ENCODE measurements around the gene NEAT1. TPM values are rescaled to one million over a fixed set of nuclear protein-coding genes. Genes with fewer than 3 reads are reported as not detected.

The NEAT1 gene
- total and polyA plus RNA-seq, 9 of the 15 experiments (the other 6 are each of a cell fraction or from before 2014, with no cell fraction given): 20.1 to 389 (median 62.8) TPM

GRCh38 chr11:65468874-65469333 is 46.3 kb downstream of the NEAT1 start:
- Histone ChIP-seq H3K4me1 (replicated peaks in 1 of 2; ENCODE audit: control insufficient read depth in 2 of 2, insufficient read depth in 2 of 2, low read length in 2 of 2) (peaks cover 26 to 44% of the 10 kb centered on the region in 2 experiments), H3K9me3 (replicated peaks; ENCODE audit: control insufficient read depth, insufficient read depth, low read depth, low read length) (no peaks in the 10 kb centered on the region), H3K4me2 (ENCODE audit: insufficient read depth, low read length) (no peak overlapping the region; the same call in 1 of the 2 replicates), H3K27me3 (ENCODE audit: control insufficient read depth in 2 of 2, insufficient read depth in 2 of 2, low read length in 2 of 2) (no peaks in the 10 kb centered on the region), H3K36me3 (ENCODE audit: control insufficient read depth, insufficient read depth, low read length) (no peaks in the 10 kb centered on the region), H3K9ac (ENCODE audit: insufficient read depth in 1 of 2, low read depth in 2 of 2, low read length in 2 of 2) (peak overlapping the region in 1 of 2 experiments; percentile 37; a peak in 1 of 4 replicates), H3K27ac (ENCODE audit: extremely low read depth, low read depth, low read length) (no peak overlapping the region), H3K9me1 (ENCODE audit: control insufficient read depth, insufficient read depth, low read length) (no peaks in the 10 kb centered on the region), H4K20me1 (replicated peaks; ENCODE audit: control insufficient read depth, insufficient read depth, low read length) (no peaks in the 10 kb centered on the region; the same call in 1 of the 2 replicates), H2AFZ (ENCODE audit: low read depth, low read length) (no peak overlapping the region), H3K79me2 (ENCODE audit: control insufficient read depth, insufficient read depth, low read length) (peaks cover 41% of the 10 kb centered on the region), H3K4me3 (no peak overlapping the region)
- intact Hi-C loops (cut with micrococcal nuclease) (loop anchor here (1.0 to 2.0 kb wide), 2 partner anchors 53 to 86 kb away; partner anchors contain the start of gene SLC25A45), in situ Hi-C loops (cut with MboI) (no loop called here)
- peak; percentile 78 for FAIRE-seq
- CTCF ChIA-PET (ENCODE audit: low intra/inter-chr PET ratio): interaction anchor here (0.6 to 1.5 kb wide), 8 partner anchors 9 to 193 kb away, joined by 3 to 7 read pairs (median 5); partner anchors contain the start of gene SLC25A45
- peak; percentile 61 to 89 (median 74) for DNase-seq (ENCODE audit: extremely low read depth in 1 of 4, low spot score in 3 of 4)
- ATAC-seq: peak; percentile 75
- WGBS (ENCODE audit: insufficient coverage, low coverage, missing lambda C conversion rate): 3% methylated on average over 3 of the region's 3 CpGs
- POLR2A ChIA-PET: interaction anchor here (0.6 to 26.0 kb wide), 9 partner anchors 9 to 157 kb away, joined by 3 to 2118 read pairs (median 7); partner anchors contain the start of genes MALAT1 and NEAT1
- BruUV-seq (replicated peaks): no TSS peak
- TF ChIP-seq ZNF384 (IDR thresholded peaks at IDR 0.05; ENCODE audit: low read depth, low read length) (peak; percentile 53; the same call in 1 of the 2 replicates), ZNF830 (CRISPR knock-in tag; IDR thresholded peaks at IDR 0.05) (no peak), L3MBTL2 (IDR thresholded peaks at IDR 0.05) (no peak), TFAP4 (CRISPR knock-in tag; IDR thresholded peaks at IDR 0.05; ENCODE audit: borderline replicate concordance) (peak; percentile 85), ZNF609 (CRISPR knock-in tag; IDR thresholded peaks at IDR 0.05; ENCODE audit: borderline replicate concordance) (no peak), RAD21 (CRISPR knock-in tag; conservative IDR thresholded peaks at IDR 0.05 in 1 of 2, IDR thresholded peaks at IDR 0.05 in 1 of 2) (peak; percentile 83 to 96), ZNF780A (CRISPR knock-in tag; IDR thresholded peaks at IDR 0.05) (no peak), HIVEP1 (CRISPR knock-in tag; IDR thresholded peaks at IDR 0.05) (no peak), GATAD2A (IDR thresholded peaks at IDR 0.05) (no peak), ARHGAP35 (IDR thresholded peaks at IDR 0.05; ENCODE audit: partially characterized antibody) (no peak), STAT5B (CRISPR knock-in tag; IDR thresholded peaks at IDR 0.05) (no peak), EZH2 (IDR thresholded peaks at IDR 0.05; ENCODE audit: borderline replicate concordance, low read depth, low read length) (no peak), MAX (CRISPR knock-in tag; IDR thresholded peaks at IDR 0.05) (peak; percentile 40; the same call in 1 of the 2 replicates), SMARCC2 (IDR thresholded peaks at IDR 0.05; ENCODE audit: low read depth) (no peak), TAF1 (IDR thresholded peaks at IDR 0.05; ENCODE audit: control insufficient read depth, extremely low read depth, insufficient read depth, low read length, severe bottlenecking) (no peak), KDM1A (IDR thresholded peaks at IDR 0.05) (peak; percentile 61; a peak in 2 of 4 replicates), ZNF263 (CRISPR knock-in tag; IDR thresholded peaks at IDR 0.05; ENCODE audit: borderline replicate concordance) (peak; percentile 65; the same call in 1 of the 2 replicates)

Measured in K562 (cell line).